Hepatocyte (in vitro differentiated cells): ENCODE data around the gene TBXT.

Experiments used
- EZH2phosphoT487 ChIP-seq: fragments of 200-600 bp; sonication (generic); IDR thresholded peaks from one replicate; pipeline ENCODE4 v1.6.1; 2018; ENCODE audit warnings: antibody characterized with exemption, mild to moderate bottlenecking, low read depth, moderate library complexity; ENCODE audit not compliant: unreplicated experiment, severe bottlenecking
- TF ChIP-seq, protein P1 (sequence below): fragments of 200-600 bp; sonication (generic); IDR thresholded peaks from 2 replicates; pipeline ENCODE4 v1.5.1; 2016; ENCODE audit warnings: antibody characterized with exemption, mild to moderate bottlenecking; ENCODE audit not compliant: poor library complexity

DNA sequence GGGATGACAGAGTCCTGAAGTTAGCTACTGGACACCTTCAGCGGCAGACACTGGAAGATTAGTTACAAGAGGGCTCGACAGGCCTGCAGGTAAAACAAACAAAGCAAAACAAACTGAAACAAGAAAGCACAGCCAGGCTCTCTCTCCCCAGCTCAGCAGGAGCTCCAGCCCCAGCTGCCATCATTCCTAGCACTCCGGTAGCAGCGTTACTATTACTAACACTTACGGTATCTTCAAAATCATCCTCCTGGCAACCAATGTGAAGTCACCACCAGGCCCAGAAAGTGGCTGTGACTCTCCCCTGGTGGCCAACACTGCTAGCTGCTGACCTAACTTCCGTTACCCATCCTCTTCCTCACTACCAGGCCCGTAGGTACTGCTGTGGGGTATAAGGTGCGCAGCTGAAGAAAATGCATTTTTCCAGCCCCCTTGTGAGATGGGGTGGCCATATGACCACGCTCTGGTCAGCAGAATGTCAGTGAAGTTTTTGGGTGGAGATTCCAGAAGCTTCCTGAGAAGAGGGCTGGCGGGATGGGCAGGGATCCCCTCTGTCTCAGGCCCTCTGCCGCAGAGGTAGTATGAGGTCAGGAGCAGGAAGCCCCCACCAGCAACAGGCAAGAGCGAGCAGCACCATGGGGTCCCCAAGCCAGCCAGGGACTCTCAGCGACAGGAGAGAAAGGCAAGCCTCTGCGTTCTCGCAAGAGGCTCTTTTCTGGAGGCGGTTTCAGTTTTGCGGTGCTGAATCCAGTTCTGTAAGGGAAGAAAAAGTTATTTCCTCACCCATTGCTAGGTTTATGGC is 37.4 kb upstream of the TBXT start:
- TF ChIP-seq, protein P1, sequence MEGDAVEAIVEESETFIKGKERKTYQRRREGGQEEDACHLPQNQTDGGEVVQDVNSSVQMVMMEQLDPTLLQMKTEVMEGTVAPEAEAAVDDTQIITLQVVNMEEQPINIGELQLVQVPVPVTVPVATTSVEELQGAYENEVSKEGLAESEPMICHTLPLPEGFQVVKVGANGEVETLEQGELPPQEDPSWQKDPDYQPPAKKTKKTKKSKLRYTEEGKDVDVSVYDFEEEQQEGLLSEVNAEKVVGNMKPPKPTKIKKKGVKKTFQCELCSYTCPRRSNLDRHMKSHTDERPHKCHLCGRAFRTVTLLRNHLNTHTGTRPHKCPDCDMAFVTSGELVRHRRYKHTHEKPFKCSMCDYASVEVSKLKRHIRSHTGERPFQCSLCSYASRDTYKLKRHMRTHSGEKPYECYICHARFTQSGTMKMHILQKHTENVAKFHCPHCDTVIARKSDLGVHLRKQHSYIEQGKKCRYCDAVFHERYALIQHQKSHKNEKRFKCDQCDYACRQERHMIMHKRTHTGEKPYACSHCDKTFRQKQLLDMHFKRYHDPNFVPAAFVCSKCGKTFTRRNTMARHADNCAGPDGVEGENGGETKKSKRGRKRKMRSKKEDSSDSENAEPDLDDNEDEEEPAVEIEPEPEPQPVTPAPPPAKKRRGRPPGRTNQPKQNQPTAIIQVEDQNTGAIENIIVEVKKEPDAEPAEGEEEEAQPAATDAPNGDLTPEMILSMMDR: no peak
- TF ChIP-seq EZH2phosphoT487: no peak
